IMR-90 (cell line): ENCODE results near the gene GVQW3. TPM values are rescaled to one million over a fixed set of nuclear protein-coding genes. Genes with fewer than 3 reads are reported as not detected.

Experiments used
- ATAC-seq: fragments of 200-7000 bp; cut with Tn5 transposase; 2 replicates; pipeline ENCODE4 v1.9.1; 2020; ENCODE audit warnings: low read depth, mild to moderate bottlenecking, moderate library complexity
- BruUV-seq: library from RNA; stranded (reverse); fragments of 400-500 nt; replicated peaks from 2 replicates; lab custom pipeline; 2021; lab: Mats Ljungman, UMichigan
- CTCF ChIA-PET: fragments of 300-600 bp; formaldehyde crosslinking; extraction: SDS; loops from one replicate; lab custom pipeline; 2021; ENCODE audit warnings: antibody characterized with exemption; lab: Yijun Ruan, JAX
- POLR2A ChIA-PET: fragments of 300-600 bp; sonication (Branson Sonifier 250); formaldehyde crosslinking; loops from one replicate; lab custom pipeline; 2022; ENCODE audit warnings: antibody characterized with exemption; ENCODE audit not compliant: unreplicated experiment; lab: Charles Lee
- DNase-seq: peaks from one replicate; pipeline ENCODE4 v3.0.0; 2013
- H2AFZ ChIP-seq: replicated peaks from 2 replicates; pipeline ENCODE3; 2013; ENCODE audit warnings: low read length, mild to moderate bottlenecking; ENCODE audit not compliant: poor library complexity
- H2AK5ac ChIP-seq: 2 replicates; pipeline ENCODE4 v1.6.1; 2013; ENCODE audit warnings: low read depth, low read length, inconsistent platforms
- H2AK9ac ChIP-seq: replicated peaks from 2 replicates; pipeline ENCODE3; 2013; ENCODE audit warnings: mild to moderate bottlenecking, low read depth, low read length, moderate library complexity; ENCODE audit not compliant: poor library complexity
- H2BK120ac ChIP-seq: 2 replicates; pipeline ENCODE4 v1.6.1; 2013; ENCODE audit warnings: low read depth, low read length, inconsistent platforms
- H2BK15ac ChIP-seq: 3 replicates; pipeline ENCODE4 v1.6.1; 2013; ENCODE audit warnings: low read depth, low read length, inconsistent platforms
- H2BK20ac ChIP-seq: 2 replicates; pipeline ENCODE4 v1.6.1; 2013; ENCODE audit warnings: low read depth, mild to moderate bottlenecking, inconsistent platforms, low read length, moderate library complexity
- H2BK5ac ChIP-seq: 2 replicates; pipeline ENCODE4 v1.6.1; 2013; ENCODE audit warnings: mild to moderate bottlenecking, low read depth, low read length, inconsistent platforms; ENCODE audit not compliant: poor library complexity, severe bottlenecking
- H3K14ac ChIP-seq: replicated peaks from 2 replicates; pipeline ENCODE4 v1.6.1; 2013; ENCODE audit warnings: low read depth, low read length, inconsistent platforms
- H3K18ac ChIP-seq: 2 replicates; pipeline ENCODE4 v1.6.1; 2013; ENCODE audit warnings: low read depth, low read length, control low read depth
- H3K23ac ChIP-seq: 2 replicates; pipeline ENCODE4 v1.6.1; 2013; ENCODE audit warnings: low read depth, low read length, inconsistent platforms
- H3K27ac ChIP-seq: 2 replicates; pipeline ENCODE4 v1.5.1; 2013; ENCODE audit warnings: mild to moderate bottlenecking, control low read depth, low read length; ENCODE audit not compliant: insufficient read depth
- H3K27me3 ChIP-seq: 2 replicates; pipeline ENCODE4 v1.6.1; 2013; ENCODE audit warnings: low read length; ENCODE audit not compliant: control insufficient read depth, insufficient read depth
- H3K36me3 ChIP-seq: 2 replicates; pipeline ENCODE4 v1.6.1; 2013; ENCODE audit warnings: low read length, mixed read lengths; ENCODE audit not compliant: control insufficient read depth, insufficient read depth
- H3K4ac ChIP-seq: 2 replicates; pipeline ENCODE4 v1.6.1; 2013; ENCODE audit warnings: low read depth, low read length, inconsistent platforms
- H3K4me1 ChIP-seq: 2 replicates; pipeline ENCODE4 v1.6.1; 2013; ENCODE audit warnings: low read length, mixed read lengths; ENCODE audit not compliant: control insufficient read depth, insufficient read depth
- H3K4me2 ChIP-seq: 2 replicates; pipeline ENCODE4 v1.6.1; 2013; ENCODE audit warnings: low read depth, mild to moderate bottlenecking, control low read depth, low read length, moderate library complexity
- H3K4me3 ChIP-seq: 2 replicates; pipeline ENCODE4 v1.5.1; 2013; ENCODE audit warnings: low read depth, mild to moderate bottlenecking, control low read depth, low read length, moderate library complexity; ENCODE audit not compliant: insufficient read depth
- H3K56ac ChIP-seq: 2 replicates; pipeline ENCODE4 v1.6.1; 2013; ENCODE audit warnings: low read length, inconsistent platforms; ENCODE audit not compliant: insufficient read depth; ENCODE audit errors: extremely low read depth
- H3K79me1 ChIP-seq, 2 experiments: 2 replicates each; pipeline ENCODE4 v1.6.1; 2013; ENCODE audit warnings: low read length in 2 of 2, inconsistent platforms in 1 of 2, low read depth in 1 of 2
- H3K9ac ChIP-seq: 2 replicates; pipeline ENCODE4 v1.6.1; 2013; ENCODE audit warnings: low read depth, low read length, control low read depth
- H3K9me1 ChIP-seq: 2 replicates; pipeline ENCODE4 v1.6.1; 2013; ENCODE audit warnings: low read length, inconsistent platforms; ENCODE audit not compliant: insufficient read depth
- H3K9me3 ChIP-seq: 2 replicates; pipeline ENCODE4 v1.6.1; 2013; ENCODE audit warnings: low read length; ENCODE audit not compliant: control insufficient read depth, insufficient read depth
- H4K20me1 ChIP-seq: 2 replicates; pipeline ENCODE4 v1.6.1; 2013; ENCODE audit warnings: low read length, inconsistent platforms; ENCODE audit not compliant: insufficient read depth
- H4K5ac ChIP-seq: 2 replicates; pipeline ENCODE4 v1.6.1; 2013; ENCODE audit warnings: mild to moderate bottlenecking, low read depth, low read length, control low read depth
- H4K8ac ChIP-seq, 2 experiments: 2 replicates each; pipeline ENCODE4 v1.6.1; 2013; ENCODE audit warnings: low read depth in 2 of 2, low read length in 2 of 2, control low read depth in 1 of 2, inconsistent platforms in 1 of 2
- H4K91ac ChIP-seq: 2 replicates; pipeline ENCODE4 v1.6.1; 2013; ENCODE audit warnings: low read depth, low read length, inconsistent platforms; ENCODE audit not compliant: insufficient read depth
- RAD21 ChIP-seq: IDR thresholded peaks from 2 replicates; pipeline ENCODE4 v1.6.1; 2012; ENCODE audit warnings: low read length, improper control_type of control experiment
- WGBS, 2 experiments: methylation state at CpG; one replicate each; pipeline versions ENCODE4 v1.1.5 to v1.1.7; 2013; ENCODE audit warnings: missing lambda C conversion rate in 2 of 2; ENCODE audit not compliant: insufficient read length in 1 of 2; ENCODE audit errors: extremely low coverage in 2 of 2; 5-methylcytosine and 5-hydroxymethylcytosine counted together
- dilution Hi-C: fragments of 300-500 bp; cut with HindIII; formaldehyde crosslinking; loops from one replicate; pipeline ENCODE4 v1.14.3; 2018; ENCODE audit warnings: low sequenced_read_pairs; ENCODE audit not compliant: unreplicated experiment
- in situ Hi-C: fragments of 300-500 bp; cut with MboI; formaldehyde crosslinking; loops from 3 replicates; pipeline ENCODE4 v1.14.3; 2019; ENCODE audit warnings: low sequenced_read_pairs, inconsistent platforms, mixed read lengths
- intact Hi-C: fragments of 100-400 bp; cut with micrococcal nuclease; formaldehyde crosslinking; loops from 2 replicates; pipeline ENCODE4 v1.10.0; 2022
- polyA plus RNA-seq, 3 experiments: library from polyadenylated mRNA; depleted of rRNA; stranded (reverse); fragments of >200 nt; gene quantifications; 2 replicates each; pipeline ENCODE4 v1.2.3, GENCODE V29; 2012; ENCODE audit warnings: low replicate concordance in 1 of 3
- total RNA-seq: library from RNA; depleted of rRNA; stranded (reverse); fragments of >200 nt; gene quantifications from 2 replicates; pipeline ENCODE4 v1.2.3, GENCODE V29; 2012

Gene GVQW3
- total and polyA plus RNA-seq, 2 of the 4 experiments (the other 2 are of a cell fraction) = 0.96 to 1.1 TPM

- H3K79me1 ChIP-seq = peaks cover 26 to 58% of the 10 kb centered on the region in 2 experiments
- ATAC-seq (no peak), DNase-seq (no peak)
- H2BK20ac ChIP-seq = no peak overlapping the region
- H3K9me3 ChIP-seq = no peaks in the 10 kb centered on the region
- H3K9ac ChIP-seq = no peak overlapping the region
- H3K4me2 ChIP-seq = no peak overlapping the region
- peaks cover 1% of the 10 kb centered on the region; the same call in 1 of the 2 replicates for H3K4me1 ChIP-seq
- H4K8ac ChIP-seq = no peak overlapping the region
- H2BK5ac ChIP-seq = no peak overlapping the region
- H2BK15ac ChIP-seq = no peak overlapping the region
- 97% methylated on average over 5 of the region's 16 CpGs; no CpG with 5 or more reads in 1 of the 2 experiments for WGBS, 2 experiments
- no peak overlapping the region for H3K23ac ChIP-seq
- H3K18ac ChIP-seq = no peak overlapping the region
- H2BK120ac ChIP-seq = no peak overlapping the region
- ChIA-PET CTCF (no interaction called here), POLR2A (no interaction called here)
- no peak for TF ChIP-seq RAD21
- peaks cover 3% of the 10 kb centered on the region; the same call in 1 of the 2 replicates for H3K36me3 ChIP-seq
- no TSS peak for BruUV-seq
- H2AK5ac ChIP-seq = no peak overlapping the region
- intact Hi-C loops = no loop called here
- H3K4ac ChIP-seq = no peak overlapping the region
- peaks cover 10% of the 10 kb centered on the region for H3K9me1 ChIP-seq
- no peak overlapping the region for H3K27ac ChIP-seq
- H3K56ac ChIP-seq = no peak overlapping the region
- H2AFZ ChIP-seq = no peak overlapping the region
- no peak overlapping the region for H4K91ac ChIP-seq
- H2AK9ac ChIP-seq = no peak overlapping the region
- H4K20me1 ChIP-seq = peaks cover 18% of the 10 kb centered on the region
- H3K27me3 ChIP-seq = no peaks in the 10 kb centered on the region
- H3K4me3 ChIP-seq = no peak overlapping the region
- dilution Hi-C loops = no loop called here
- H3K14ac ChIP-seq = no peak overlapping the region
- in situ Hi-C loops = no loop called here
- H4K5ac ChIP-seq = no peak overlapping the region
Measured at GRCh38 chr11:76365038-76365679, 16.0 kb upstream of the GVQW3 start.
